Liver (tissue), 9 donors: ENCODE results near the gene TOLLIP. TPM values are rescaled to one million over a fixed set of nuclear protein-coding genes. Genes with fewer than 3 reads are reported as not detected.

ENCODE experiments used
- DNase-seq: peaks from one replicate; pipeline ENCODE4 v3.0.0-alpha.2; 2017; ENCODE audit warnings: low spot score
- H3K27ac ChIP-seq, 2 donors: one replicate each; pipeline ENCODE4 v1.7.0; 2013; ENCODE audit warnings: inconsistent platforms in 2 of 2, low read length in 2 of 2, control low read depth in 1 of 2, low read depth in 1 of 2, mild to moderate bottlenecking in 1 of 2
- H3K27me3 ChIP-seq, 4 donors: one replicate each; pipeline versions ENCODE4 v1.6.1 to v1.7.0; 2013; ENCODE audit warnings: low read length in 3 of 4, inconsistent platforms in 1 of 4, mild to moderate bottlenecking in 1 of 4, moderate library complexity in 1 of 4; ENCODE audit not compliant: control insufficient read depth in 4 of 4, insufficient read depth in 4 of 4
- H3K36me3 ChIP-seq, 4 donors: one replicate each; pipeline versions ENCODE4 v1.6.1 to v1.7.0; 2013; ENCODE audit warnings: low read length in 3 of 4, mild to moderate bottlenecking in 3 of 4, low read depth in 1 of 4, moderate library complexity in 1 of 4; ENCODE audit not compliant: control insufficient read depth in 4 of 4, insufficient read depth in 3 of 4
- H3K4me1 ChIP-seq, 4 donors: one replicate each; pipeline versions ENCODE4 v1.6.1 to v1.7.0; 2013; ENCODE audit warnings: low read length in 3 of 4, mild to moderate bottlenecking in 3 of 4, moderate library complexity in 1 of 4; ENCODE audit not compliant: control insufficient read depth in 4 of 4, insufficient read depth in 4 of 4
- H3K4me3 ChIP-seq, 3 donors: one replicate each; pipeline versions ENCODE4 v1.6.1 to v1.7.0; 2013; ENCODE audit warnings: low read length in 3 of 3, control low read depth in 1 of 3, low read depth in 1 of 3, mild to moderate bottlenecking in 1 of 3
- H3K9ac ChIP-seq, 2 donors: one replicate each; pipeline ENCODE4 v1.7.0; 2013; ENCODE audit warnings: low read length in 2 of 2, mild to moderate bottlenecking in 2 of 2, moderate library complexity in 2 of 2, control low read depth in 1 of 2, low read depth in 1 of 2
- H3K9me3 ChIP-seq, 4 donors: one replicate each; pipeline versions ENCODE4 v1.6.1 to v1.7.0; 2013; ENCODE audit warnings: low read length in 3 of 4; ENCODE audit not compliant: control insufficient read depth in 4 of 4
- CTCF ChIP-seq: fragments of 150-350 bp; IDR thresholded peaks from 2 replicates; pipeline ENCODE4 v1.5.1; 2017; ENCODE audit warnings: improper control_type of control experiment, low read depth, low read length; ENCODE audit not compliant: missing input control
- EGR1 ChIP-seq, 2 donors: IDR thresholded peaks; 2 replicates each; pipeline ENCODE4 v1.6.1; 2016 to 2018; ENCODE audit warnings: antibody characterized with exemption in 2 of 2, low read depth in 2 of 2
- FOXA1 ChIP-seq: IDR thresholded peaks from 2 replicates; pipeline ENCODE4 v1.6.1; 2016; ENCODE audit warnings: antibody characterized with exemption
- FOXA2 ChIP-seq: IDR thresholded peaks from 2 replicates; pipeline ENCODE4 v1.6.1; 2016; ENCODE audit warnings: antibody characterized with exemption
- GABPA ChIP-seq, 2 donors: IDR thresholded peaks in 1 of 2; conservative IDR thresholded peaks in 1 of 2; 2 replicates each; pipeline ENCODE4 v1.6.1; 2016; ENCODE audit warnings: antibody characterized with exemption in 2 of 2, mild to moderate bottlenecking in 1 of 2, moderate library complexity in 1 of 2
- HNF4A ChIP-seq, 2 donors: conservative IDR thresholded peaks; 2 replicates each; pipeline ENCODE4 v1.6.1; 2016; ENCODE audit warnings: antibody characterized with exemption in 2 of 2, mild to moderate bottlenecking in 2 of 2
- HNF4G ChIP-seq: IDR thresholded peaks from 2 replicates; pipeline ENCODE4 v1.6.1; 2016; ENCODE audit warnings: antibody characterized with exemption
- MAX ChIP-seq: IDR thresholded peaks from 2 replicates; pipeline ENCODE4 v1.6.1; 2016; ENCODE audit warnings: antibody characterized with exemption
- RAD21 ChIP-seq, 2 donors: IDR thresholded peaks; 2 replicates each; pipeline ENCODE4 v1.6.1; 2016; ENCODE audit warnings: antibody characterized with exemption in 2 of 2, mild to moderate bottlenecking in 2 of 2
- REST ChIP-seq: IDR thresholded peaks from 2 replicates; pipeline ENCODE4 v1.6.1; 2016; ENCODE audit warnings: antibody characterized with exemption, mild to moderate bottlenecking
- RXRA ChIP-seq, 2 donors: IDR thresholded peaks; 2 replicates each; pipeline ENCODE4 v1.6.1; 2017 to 2018; ENCODE audit warnings: antibody characterized with exemption in 2 of 2, mild to moderate bottlenecking in 1 of 2
- SP1 ChIP-seq: IDR thresholded peaks from 2 replicates; pipeline ENCODE4 v1.6.1; 2018; ENCODE audit warnings: antibody characterized with exemption, mild to moderate bottlenecking
- YY1 ChIP-seq: IDR thresholded peaks from 2 replicates; pipeline ENCODE4 v1.6.1; 2016; ENCODE audit warnings: antibody characterized with exemption, mild to moderate bottlenecking
- ZBTB33 ChIP-seq: IDR thresholded peaks from 2 replicates; pipeline ENCODE4 v1.6.1; 2016; ENCODE audit warnings: antibody characterized with exemption
- WGBS: extraction: QIAGEN DNeasy Blood & Tissue Kit; methylation state at CpG from one replicate; pipeline ENCODE4 v1.1.7; 2013; 5-methylcytosine and 5-hydroxymethylcytosine counted together
- polyA plus RNA-seq, 2 donors: library from polyadenylated mRNA; stranded (reverse) in 1 of 2; unstranded in 1 of 2; fragments of 200-250 nt in 1 of 2; fragments of >200 nt in 1 of 2; fragmentation: Nextera tagmentation in 1 of 2; extraction: Ambion mirVana in 1 of 2; gene quantifications; one replicate each; pipeline versions ENCODE4 v1.2.1 to v1.2.3, GENCODE V29; 2013 to 2015
- total RNA-seq, 2 donors: library from RNA; depleted of rRNA; stranded (reverse); fragments of >200 nt; gene quantifications; one replicate each; pipeline ENCODE4 v1.2.3, GENCODE V29; 2014
- donor health status: healthy.
- donor health status: healthy.
- donor health status: healthy.
- donor health status: healthy.
- donor health status: healthy.

Gene TOLLIP
- total and polyA plus RNA-seq, 4 donors = 27.5 to 102 (median 72.9) TPM

- Histone ChIP-seq H3K9ac (peak overlapping the region; percentile 13 to 78), H3K4me3 (no peak overlapping the region), H3K27me3 (no peaks in the 10 kb centered on the region), H3K36me3 (peaks cover 0 to 12% (median 5%) of the 10 kb centered on the region in 4 donors), H3K9me3 (no peaks in the 10 kb centered on the region), H3K27ac (peak overlapping the region; percentile 89 to 97), H3K4me1 (peaks cover 26 to 64% (median 47%) of the 10 kb centered on the region in 4 donors)
- DNase-seq = peak; percentile 34
- 30% methylated on average over 31 of the region's 31 CpGs for WGBS
- TF ChIP-seq MAX = no peak
- peak; percentile 47 for TF ChIP-seq FOXA2
- TF ChIP-seq REST = peak; percentile 45
- TF ChIP-seq HNF4A (conservative IDR thresholded peaks at IDR 0.05) = peak; percentile 72 to 79
- TF ChIP-seq EGR1 (IDR thresholded peaks at IDR 0.05; ENCODE audit: low read depth in 2 of 2) = no peak
- TF ChIP-seq RXRA (IDR thresholded peaks at IDR 0.05) = peak; percentile 47 to 57
- TF ChIP-seq FOXA1 = peak; percentile 12
- TF ChIP-seq GABPA (IDR thresholded peaks at IDR 0.05 in 1 of 2, conservative IDR thresholded peaks at IDR 0.05 in 1 of 2) = peak in 1 of 2 donors; percentile 59
- no peak for TF ChIP-seq CTCF
- TF ChIP-seq HNF4G = peak; percentile 48
- TF ChIP-seq RAD21 (IDR thresholded peaks at IDR 0.05) = no peak
- TF ChIP-seq YY1 = peak; percentile 56
- no peak for TF ChIP-seq ZBTB33
- TF ChIP-seq SP1 = peak; percentile 69
These were observed 11.6 kb downstream of the TOLLIP start for GRCh38 chr11:1297576-1298473.
